ENCODE measurements around the gene METTL25. TPM values are rescaled to one million over a fixed set of nuclear protein-coding genes. Genes with fewer than 3 reads are reported as not detected.
"Not testable (repeated sequence)": the region's sequence is repeated elsewhere in the genome, so short reads cannot be mapped to it uniquely, and the experiment has no call there.

Gene METTL25
- total and polyA plus RNA-seq, 5 experiments from 2014 or later = 8.2 to 20.3 (median 12.4) TPM

DNA sequence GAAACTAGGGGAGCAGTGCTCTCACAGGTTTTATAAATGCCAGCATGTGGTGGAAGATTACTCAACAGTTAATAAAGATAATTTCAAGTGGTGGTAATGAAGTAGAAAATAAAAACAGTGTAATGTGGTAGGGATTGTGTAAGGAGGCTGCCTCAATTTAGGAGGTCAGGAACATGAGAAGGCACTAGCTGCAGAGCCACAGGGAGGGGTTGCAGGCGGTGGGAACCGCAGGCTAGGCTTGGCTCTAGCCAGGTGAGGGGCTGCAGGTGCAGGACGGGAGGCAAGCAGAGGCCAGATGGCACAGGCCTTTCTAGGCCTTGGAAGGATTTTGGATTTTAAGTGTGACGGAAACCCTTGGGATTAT, 768 bp downstream of the METTL25 start:
- DNase-seq = peak in 1 of 10 donors; percentile 55
- Mint-ChIP-seq H3K27ac (peak overlapping the region; percentile 98 to 100 (median 100)), H3K36me3 (peaks cover 11 to 52% (median 17%) of the 10 kb centered on the region in 3 donors), H3K27me3 (peaks cover 0 to 5% (median 0%) of the 10 kb centered on the region in 5 donors), H3K9me3 (no peaks in the 10 kb centered on the region), H3K4me1 (peaks cover 24 to 66% (median 63%) of the 10 kb centered on the region in 4 donors), H3K4me3 (peak overlapping the region; percentile 95 to 100 (median 99))
- no peak for ATAC-seq
- POLR2A ChIA-PET = no interaction called here

DNA sequence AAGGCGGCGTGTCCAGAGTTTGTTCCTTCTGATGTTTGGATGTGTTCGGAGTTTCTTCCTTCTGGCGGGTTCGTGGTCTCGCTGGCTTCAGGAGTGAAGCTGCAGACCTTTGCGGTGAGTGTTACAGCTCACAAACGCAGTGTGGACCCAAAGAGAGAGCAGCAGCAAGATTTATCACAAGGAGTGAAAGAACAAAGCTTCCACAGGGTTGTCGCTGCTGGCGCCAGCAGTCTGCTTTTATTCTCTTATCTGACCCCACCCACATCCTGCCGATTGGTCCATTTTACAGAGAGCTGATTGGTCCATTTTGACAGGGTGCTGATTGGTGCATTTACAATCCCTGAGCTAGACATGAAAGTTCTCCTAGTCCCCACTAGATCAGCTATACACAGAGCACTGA, 2.5 kb downstream of the METTL25 start:
- peaks cover 20 to 62% (median 59%) of the 10 kb centered on the region in 4 donors for H3K4me1 Mint-ChIP-seq
- DNase-seq, POLR2A ChIA-PET, H3K27ac Mint-ChIP-seq, H3K9me3 Mint-ChIP-seq, H3K27me3 Mint-ChIP-seq, ATAC-seq: not testable (repeated sequence)
- H3K4me3 Mint-ChIP-seq = peak overlapping the region in 1 of 10 donors; percentile 33
- H3K36me3 Mint-ChIP-seq = peaks cover 11 to 37% (median 13%) of the 10 kb centered on the region in 3 donors

DNA sequence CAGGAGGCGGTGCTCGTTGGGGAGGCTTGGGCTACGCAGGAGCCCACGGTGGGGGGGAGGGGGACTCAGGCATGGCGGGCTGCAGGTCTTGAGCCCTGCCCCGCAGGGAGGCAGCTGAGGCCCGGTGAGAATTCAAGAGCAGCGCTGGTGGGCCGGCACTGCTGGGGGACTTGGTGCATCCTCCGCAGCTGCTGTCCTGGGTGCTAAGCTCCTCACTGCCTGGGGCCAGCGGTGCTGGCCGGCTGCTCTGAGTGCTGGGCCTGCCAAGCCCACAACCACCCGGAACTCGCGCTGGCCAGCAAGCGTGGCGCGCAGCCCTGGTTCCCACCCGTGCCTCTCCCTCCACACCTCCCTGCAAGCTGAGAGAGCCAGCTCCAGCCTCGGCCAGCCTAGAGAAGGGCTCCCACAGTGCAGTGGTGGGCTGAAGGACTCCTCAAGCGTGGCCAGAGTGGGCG, 3.2 kb downstream of the METTL25 start:
- Mint-ChIP-seq H3K4me3 (peak overlapping the region in 1 of 10 donors; percentile 66), H3K27me3 (peaks cover 0 to 5% (median 0%) of the 10 kb centered on the region in 5 donors), H3K9me3 (no peaks in the 10 kb centered on the region), H3K4me1 (peaks cover 20 to 56% (median 53%) of the 10 kb centered on the region in 4 donors), H3K27ac (no peak overlapping the region), H3K36me3 (peaks cover 11 to 31% (median 12%) of the 10 kb centered on the region in 3 donors)
- ATAC-seq (no peak), DNase-seq (peak in 1 of 10 donors; percentile 54)
- POLR2A ChIA-PET = no interaction called here

DNA sequence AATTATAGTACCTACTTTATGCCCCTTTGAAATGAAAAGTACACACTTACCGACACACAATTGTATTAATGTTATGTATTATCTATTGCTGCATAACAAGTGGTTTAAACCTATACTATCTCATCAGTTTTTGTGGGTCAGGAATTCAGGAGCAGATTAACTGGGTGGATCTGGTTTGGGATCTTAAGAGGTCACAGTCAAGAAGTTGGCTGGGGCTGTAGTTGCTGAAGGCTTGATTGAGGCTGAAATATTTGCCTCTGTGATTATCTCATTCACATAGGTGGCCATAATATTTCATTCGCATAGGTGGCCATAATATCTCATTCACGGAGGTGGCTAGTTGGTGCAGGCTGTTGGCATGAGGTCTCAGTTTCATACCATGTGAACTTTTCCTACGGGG, 5.7 kb downstream of the METTL25 start:
- peaks cover 15 to 44% (median 33%) of the 10 kb centered on the region in 4 donors for H3K4me1 Mint-ChIP-seq

DNA sequence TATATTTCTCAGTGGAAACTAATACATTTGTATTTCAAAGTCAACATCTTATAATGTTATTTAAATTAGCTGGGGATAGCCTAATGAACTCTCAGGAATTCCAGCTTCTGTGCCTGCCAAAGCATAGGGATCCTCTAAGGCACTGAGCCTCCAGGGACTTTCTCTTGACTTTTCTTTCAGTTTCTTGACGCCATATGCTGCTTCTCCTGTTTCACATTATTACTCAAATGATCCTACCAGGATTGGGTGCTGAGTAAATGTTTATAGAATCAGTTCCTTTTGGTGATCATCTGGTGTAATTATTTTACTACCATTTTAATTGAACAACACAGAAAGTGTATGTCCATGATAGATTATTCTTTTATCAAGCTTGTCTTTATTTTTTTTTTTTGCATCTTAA, 7.9 kb downstream of the METTL25 start:
- Mint-ChIP-seq H3K27me3 (no peaks in the 10 kb centered on the region), H3K4me3 (no peak overlapping the region), H3K4me1 (peaks cover 11 to 28% (median 17%) of the 10 kb centered on the region in 4 donors), H3K9me3 (peaks cover 0 to 4% (median 0%) of the 10 kb centered on the region in 9 donors), H3K36me3 (peaks cover 0 to 30% (median 16%) of the 10 kb centered on the region in 3 donors), H3K27ac (no peak overlapping the region)
- no peak for ATAC-seq
- POLR2A ChIA-PET = no interaction called here
- no peak for DNase-seq

More for the DNA sequence above, 5.7 kb downstream of the METTL25 start:
- POLR2A ChIA-PET = no interaction called here
- no peak for ATAC-seq
- Mint-ChIP-seq H3K27ac (peak overlapping the region in 1 of 10 donors; percentile 39), H3K36me3 (peaks cover 5 to 23% (median 12%) of the 10 kb centered on the region in 3 donors), H3K27me3 (no peaks in the 10 kb centered on the region), H3K4me3 (no peak overlapping the region), H3K9me3 (peaks cover 0 to 1% (median 0%) of the 10 kb centered on the region in 9 donors)
- DNase-seq = no peak

DNA sequence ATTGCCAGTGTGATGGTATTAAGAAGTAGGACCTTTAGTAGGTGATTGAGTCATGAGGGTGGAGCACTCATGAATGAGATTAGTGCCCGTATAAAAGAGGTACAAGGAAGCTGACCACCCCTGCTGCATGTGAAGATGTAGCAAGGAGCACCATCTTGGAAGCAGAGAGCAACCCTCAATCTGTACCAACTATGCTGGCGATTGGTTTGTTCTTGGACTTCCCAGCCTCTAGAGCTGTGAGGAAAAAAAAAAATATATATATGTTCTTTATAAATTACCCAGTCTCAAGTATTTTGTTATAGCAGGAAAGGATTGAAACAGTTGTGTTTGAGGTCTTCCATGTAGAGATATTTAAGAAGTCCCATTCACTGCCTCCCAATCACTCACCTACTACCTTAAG, 16.9 kb downstream of the METTL25 start:
- Mint-ChIP-seq H3K4me3 (no peak overlapping the region), H3K27me3 (no peaks in the 10 kb centered on the region), H3K36me3 (peaks cover 33 to 52% (median 51%) of the 10 kb centered on the region in 3 donors), H3K27ac (no peak overlapping the region), H3K9me3 (peaks cover 0 to 16% (median 10%) of the 10 kb centered on the region in 9 donors), H3K4me1 (peaks cover 0 to 3% (median 0%) of the 10 kb centered on the region in 4 donors)
- DNase-seq = no peak
- POLR2A ChIA-PET = no interaction called here
- no peak for ATAC-seq

DNA sequence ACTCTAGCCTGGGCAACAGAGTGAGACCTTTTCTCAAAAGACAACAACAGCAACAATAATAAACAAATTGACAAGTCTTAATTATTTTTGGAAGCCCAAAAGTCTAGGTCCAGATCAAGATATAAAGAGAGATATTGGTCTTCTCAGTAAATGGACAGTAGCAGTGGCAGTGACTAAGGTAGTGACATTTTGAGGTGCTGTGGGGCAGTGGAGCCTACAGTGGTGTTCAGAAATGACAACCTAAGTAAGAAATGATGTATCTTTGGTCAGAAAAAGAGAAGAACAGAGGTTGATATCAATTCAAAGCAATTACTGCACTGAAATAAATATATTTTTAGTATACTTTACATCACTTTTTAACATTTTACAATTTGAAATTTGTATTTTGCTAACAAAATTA, 20.7 kb downstream of the METTL25 start:
- no peaks in the 10 kb centered on the region for H3K27me3 Mint-ChIP-seq
- H3K4me3 Mint-ChIP-seq = no peak overlapping the region
- H3K4me1 Mint-ChIP-seq = peaks cover 0 to 7% (median 0%) of the 10 kb centered on the region in 4 donors
- POLR2A ChIA-PET = no interaction called here
- no peak overlapping the region for H3K27ac Mint-ChIP-seq
- peaks cover 13 to 26% (median 22%) of the 10 kb centered on the region in 3 donors for H3K36me3 Mint-ChIP-seq
- H3K9me3 Mint-ChIP-seq = peaks cover 0 to 10% (median 8%) of the 10 kb centered on the region in 9 donors
- DNase-seq (no peak), ATAC-seq (no peak)

DNA sequence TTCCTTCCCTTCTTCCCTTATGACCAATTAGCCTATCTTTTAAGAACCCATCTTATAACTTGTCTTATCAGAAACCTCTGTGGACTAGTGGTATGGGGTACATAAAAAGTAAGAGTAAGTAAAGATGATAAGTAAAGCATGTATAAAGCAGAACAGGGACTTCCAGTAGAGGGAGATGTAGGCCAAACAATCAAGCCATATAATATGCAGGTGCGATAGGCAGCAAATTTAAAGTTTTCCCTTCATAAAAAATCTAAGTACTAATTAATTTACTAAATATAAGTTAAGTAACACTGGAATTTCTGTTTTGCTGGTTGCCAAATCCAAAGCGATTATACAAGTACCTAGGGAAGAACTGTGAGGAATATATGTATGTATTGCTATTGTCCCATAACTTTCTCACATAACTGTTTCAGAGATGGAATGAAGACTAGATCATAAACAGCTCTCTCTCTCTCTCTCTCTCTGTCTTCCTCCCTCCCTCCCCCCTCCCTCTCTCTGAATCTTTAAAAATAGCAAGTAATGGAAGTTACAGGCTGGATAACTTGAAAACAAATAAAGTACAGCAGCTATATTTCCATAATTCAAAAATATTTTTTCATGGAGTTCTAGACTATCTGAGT, 25.7 kb downstream of the METTL25 start:
- peak overlapping the region in 1 of 10 donors; percentile 21 for H3K27ac Mint-ChIP-seq
- peaks cover 0 to 31% (median 19%) of the 10 kb centered on the region in 3 donors for H3K36me3 Mint-ChIP-seq
- ATAC-seq = no peak
- H3K4me3 Mint-ChIP-seq = no peak overlapping the region
- POLR2A ChIA-PET = no interaction called here
- DNase-seq = no peak
- H3K27me3 Mint-ChIP-seq = no peaks in the 10 kb centered on the region
- peaks cover 0 to 10% (median 0%) of the 10 kb centered on the region in 4 donors for H3K4me1 Mint-ChIP-seq
- peaks cover 0 to 4% (median 0%) of the 10 kb centered on the region in 9 donors for H3K9me3 Mint-ChIP-seq

DNA sequence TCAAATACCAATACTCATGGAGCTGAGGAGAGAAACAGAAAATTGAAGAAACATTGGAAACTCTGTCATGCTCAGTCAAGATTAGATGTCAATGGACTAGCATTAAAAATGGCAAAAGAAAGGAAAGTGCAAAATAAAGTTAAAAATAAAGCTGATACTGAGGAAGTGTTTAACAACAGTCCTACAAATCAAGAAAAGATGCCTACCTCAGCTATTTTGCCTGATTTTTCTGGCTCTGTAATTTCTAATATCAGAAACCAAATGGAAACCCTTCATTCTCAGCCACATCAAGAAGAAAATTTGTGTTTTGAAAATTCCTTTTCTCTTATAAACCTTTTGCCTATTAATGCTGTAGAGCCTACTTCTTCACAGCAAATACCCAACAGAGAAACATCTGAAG, 40.5 kb downstream of the METTL25 start:
- peaks cover 0 to 48% (median 29%) of the 10 kb centered on the region in 3 donors for H3K36me3 Mint-ChIP-seq
- ATAC-seq (no peak), DNase-seq (no peak)
- H3K9me3 Mint-ChIP-seq = no peaks in the 10 kb centered on the region
- H3K4me1 Mint-ChIP-seq = peaks cover 0 to 3% (median 0%) of the 10 kb centered on the region in 4 donors
- no peak overlapping the region for H3K4me3 Mint-ChIP-seq
- POLR2A ChIA-PET = no interaction called here
- no peaks in the 10 kb centered on the region for H3K27me3 Mint-ChIP-seq
- no peak overlapping the region for H3K27ac Mint-ChIP-seq

DNA sequence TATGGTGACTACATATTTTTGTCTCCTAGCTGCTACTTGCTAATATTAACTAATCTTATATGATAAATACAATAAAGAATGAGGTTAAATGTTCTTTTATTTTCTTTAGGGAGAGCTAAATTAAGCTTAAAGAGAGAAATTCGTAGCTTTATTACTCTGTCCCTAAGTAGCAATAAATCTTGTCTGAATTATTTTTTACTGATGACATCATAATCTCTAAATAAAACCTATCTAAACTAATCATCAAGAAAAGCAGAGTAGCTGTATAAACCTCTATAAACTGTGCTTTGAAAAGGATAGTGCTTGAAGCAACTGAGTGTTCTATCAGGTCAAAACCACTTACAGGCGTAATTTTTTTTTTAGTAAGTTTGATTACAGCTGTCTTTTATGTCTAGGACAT, 42.5 kb downstream of the METTL25 start:
- no peaks in the 10 kb centered on the region for H3K27me3 Mint-ChIP-seq
- H3K4me1 Mint-ChIP-seq = no peaks in the 10 kb centered on the region
- H3K9me3 Mint-ChIP-seq = no peaks in the 10 kb centered on the region
- POLR2A ChIA-PET = no interaction called here
- H3K4me3 Mint-ChIP-seq = no peak overlapping the region
- H3K36me3 Mint-ChIP-seq = peaks cover 10 to 45% (median 35%) of the 10 kb centered on the region in 3 donors
- no peak for ATAC-seq
- no peak for DNase-seq
- H3K27ac Mint-ChIP-seq = no peak overlapping the region

DNA sequence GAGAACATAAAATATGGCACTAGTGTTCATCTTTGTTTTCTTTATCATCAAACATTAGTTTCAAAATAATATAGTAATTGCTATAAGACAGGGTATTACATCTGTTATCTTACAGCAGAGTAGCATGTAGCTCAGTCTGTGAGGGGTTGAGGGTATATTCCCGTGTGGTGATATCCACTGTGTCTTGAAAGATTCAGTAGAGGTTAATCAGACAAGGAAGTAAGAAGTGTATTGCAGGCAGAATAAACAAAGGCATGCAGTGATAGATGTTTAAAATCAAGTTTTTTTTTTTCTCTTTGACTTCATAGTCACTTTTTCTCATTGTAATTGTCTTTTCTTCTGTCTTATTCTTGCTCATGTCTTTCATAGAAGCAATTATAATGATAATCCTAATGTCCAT, 48.3 kb downstream of the METTL25 start:
- no peaks in the 10 kb centered on the region for H3K9me3 Mint-ChIP-seq
- ATAC-seq = no peak
- H3K27me3 Mint-ChIP-seq = no peaks in the 10 kb centered on the region
- no peak for DNase-seq
- H3K4me1 Mint-ChIP-seq = peaks cover 0 to 1% (median 0%) of the 10 kb centered on the region in 4 donors
- no peak overlapping the region for H3K4me3 Mint-ChIP-seq
- POLR2A ChIA-PET = no interaction called here
- peaks cover 15 to 56% (median 36%) of the 10 kb centered on the region in 3 donors for H3K36me3 Mint-ChIP-seq
- no peak overlapping the region for H3K27ac Mint-ChIP-seq

DNA sequence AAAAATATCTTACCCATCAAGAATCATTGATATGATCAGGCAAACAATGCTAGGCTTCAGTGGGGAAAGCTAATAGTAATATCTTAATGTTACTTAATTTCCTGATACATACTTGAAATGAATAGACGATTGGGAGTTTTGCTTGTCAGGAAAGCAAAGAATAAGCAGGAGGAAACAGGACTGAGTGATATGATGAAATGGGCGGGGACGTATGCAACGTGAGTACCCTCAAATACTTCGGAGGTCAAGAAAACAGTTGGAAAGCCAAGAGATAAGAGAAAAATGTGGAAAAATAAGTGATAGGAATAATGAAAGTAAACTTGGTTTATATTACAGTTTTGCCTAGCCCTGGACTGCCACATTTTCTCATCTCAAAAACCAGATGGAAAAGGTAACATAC, 49.2 kb downstream of the METTL25 start:
- POLR2A ChIA-PET = no interaction called here
- Mint-ChIP-seq H3K27me3 (no peaks in the 10 kb centered on the region), H3K27ac (peak overlapping the region in 2 of 10 donors; percentile 22 to 25), H3K36me3 (peaks cover 15 to 54% (median 36%) of the 10 kb centered on the region in 3 donors), H3K4me3 (no peak overlapping the region), H3K4me1 (peaks cover 0 to 1% (median 0%) of the 10 kb centered on the region in 4 donors), H3K9me3 (no peaks in the 10 kb centered on the region)
- ATAC-seq = no peak
- no peak for DNase-seq

DNA sequence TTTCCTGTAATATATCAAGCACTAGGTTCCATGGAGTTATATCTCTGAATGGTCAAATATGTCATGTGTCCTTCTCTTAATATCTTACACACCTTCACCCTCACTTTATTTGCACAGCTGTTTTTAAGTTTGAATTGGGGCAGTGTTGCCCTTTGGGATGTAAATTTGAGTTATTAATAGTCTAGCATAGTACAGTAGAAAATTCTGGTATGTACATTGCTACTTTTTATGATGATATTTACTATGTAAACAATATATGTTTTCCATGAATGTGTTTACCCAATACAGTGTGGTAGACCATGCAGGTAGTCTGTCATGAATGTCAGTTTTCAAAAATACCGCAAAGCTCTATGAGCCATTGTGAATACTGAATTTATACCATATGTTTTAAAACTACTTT, 50.5 kb downstream of the METTL25 start:
- no peak overlapping the region for H3K4me3 Mint-ChIP-seq
- no peak for DNase-seq
- H3K27ac Mint-ChIP-seq = no peak overlapping the region
- POLR2A ChIA-PET = no interaction called here
- peaks cover 0 to 1% (median 0%) of the 10 kb centered on the region in 4 donors for H3K4me1 Mint-ChIP-seq
- ATAC-seq = no peak
- no peaks in the 10 kb centered on the region for H3K27me3 Mint-ChIP-seq
- no peaks in the 10 kb centered on the region for H3K9me3 Mint-ChIP-seq
- peaks cover 15 to 52% (median 33%) of the 10 kb centered on the region in 3 donors for H3K36me3 Mint-ChIP-seq

Measured in naive thymus-derived CD8-positive, alpha-beta T cell (primary cell).